Tibial artery (tissue), 4 donors: Measurements from ENCODE around the gene FNDC11.

ENCODE experiments used
- DNase-seq, 2 donors: peaks; one replicate each; pipeline ENCODE4 v3.0.0-alpha.2; 2019
- H3K27ac ChIP-seq, 2 donors: fragments of 200-600 bp; sonication (generic) in 1 of 2; 1 replicate in 1 of 2; 2 replicates in 1 of 2; pipeline ENCODE4 v1.5.1; 2018 to 2019; ENCODE audit warnings: mild to moderate bottlenecking in 1 of 2
- H3K27me3 ChIP-seq, 2 donors: fragments of 200-600 bp; sonication (generic) in 1 of 2; one replicate each; pipeline versions ENCODE4 v1.5.1 to v1.6.0; 2016 to 2019
- H3K36me3 ChIP-seq, 3 donors: fragments of 200-600 bp; sonication (generic) in 2 of 3; one replicate each; pipeline ENCODE4 v1.5.1; 2016 to 2019; ENCODE audit warnings: mild to moderate bottlenecking in 2 of 3
- H3K4me1 ChIP-seq, 4 donors: fragments of 200-600 bp; sonication (generic) in 2 of 4; 1 replicate in 3 of 4; 2 replicates in 1 of 4; pipeline ENCODE4 v1.5.1; 2016 to 2019
- H3K4me3 ChIP-seq, 2 donors: fragments of 200-600 bp; sonication (generic) in 1 of 2; 1 replicate in 1 of 2; 2 replicates in 1 of 2; pipeline ENCODE4 v1.5.1; 2018 to 2019; ENCODE audit warnings: mild to moderate bottlenecking in 2 of 2
- H3K9me3 ChIP-seq, 3 donors: fragments of 200-600 bp; sonication (generic) in 1 of 3; one replicate each; pipeline ENCODE4 v1.5.1; 2016 to 2019
- intact Hi-C: fragments of 100-400 bp; cut with DNase I; formaldehyde crosslinking; loops from one replicate; pipeline ENCODE4 v1.15.0; 2023; ENCODE audit warnings: low total_unique reads
- TF ChIP-seq, protein P1 (sequence below), 2 experiments: fragments of 200-600 bp in 1 of 2; fragments of 450-650 bp in 1 of 2; IDR thresholded peaks; one replicate each; pipeline ENCODE4 v1.5.1; 2017 to 2019; ENCODE audit warnings: antibody characterized with exemption in 2 of 2, mild to moderate bottlenecking in 1 of 2, moderate library complexity in 1 of 2

FNDC11 gene

DNA sequence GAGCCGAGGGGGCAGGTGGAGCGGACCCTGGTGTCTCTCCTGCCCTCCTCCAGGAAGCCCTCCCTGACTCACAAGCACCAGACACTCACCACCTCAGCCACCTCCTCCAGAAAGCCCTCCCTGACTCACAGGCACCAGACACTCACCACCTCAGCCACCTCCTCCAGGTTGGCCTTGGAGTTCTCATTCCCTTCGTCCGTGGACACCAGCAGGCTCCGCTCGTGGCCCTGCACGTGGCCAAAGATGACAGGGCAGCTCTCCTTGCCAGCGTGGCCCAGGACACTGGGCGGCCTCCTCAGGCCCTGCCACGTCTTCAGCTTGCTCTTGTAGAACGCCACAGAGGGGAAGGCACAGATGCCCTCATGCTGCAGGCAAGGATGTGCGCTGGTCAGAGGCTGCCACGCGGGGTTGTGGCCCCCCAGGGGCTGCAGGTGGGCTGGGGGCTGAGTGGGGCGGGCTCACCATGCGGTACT lies 6.4 kb downstream of the FNDC11 start:
- intact Hi-C loops = no loop called here
- TF ChIP-seq, protein P1, sequence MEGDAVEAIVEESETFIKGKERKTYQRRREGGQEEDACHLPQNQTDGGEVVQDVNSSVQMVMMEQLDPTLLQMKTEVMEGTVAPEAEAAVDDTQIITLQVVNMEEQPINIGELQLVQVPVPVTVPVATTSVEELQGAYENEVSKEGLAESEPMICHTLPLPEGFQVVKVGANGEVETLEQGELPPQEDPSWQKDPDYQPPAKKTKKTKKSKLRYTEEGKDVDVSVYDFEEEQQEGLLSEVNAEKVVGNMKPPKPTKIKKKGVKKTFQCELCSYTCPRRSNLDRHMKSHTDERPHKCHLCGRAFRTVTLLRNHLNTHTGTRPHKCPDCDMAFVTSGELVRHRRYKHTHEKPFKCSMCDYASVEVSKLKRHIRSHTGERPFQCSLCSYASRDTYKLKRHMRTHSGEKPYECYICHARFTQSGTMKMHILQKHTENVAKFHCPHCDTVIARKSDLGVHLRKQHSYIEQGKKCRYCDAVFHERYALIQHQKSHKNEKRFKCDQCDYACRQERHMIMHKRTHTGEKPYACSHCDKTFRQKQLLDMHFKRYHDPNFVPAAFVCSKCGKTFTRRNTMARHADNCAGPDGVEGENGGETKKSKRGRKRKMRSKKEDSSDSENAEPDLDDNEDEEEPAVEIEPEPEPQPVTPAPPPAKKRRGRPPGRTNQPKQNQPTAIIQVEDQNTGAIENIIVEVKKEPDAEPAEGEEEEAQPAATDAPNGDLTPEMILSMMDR (IDR thresholded peaks at IDR 0.05) = no peak
- no peak overlapping the region for H3K27ac ChIP-seq
- no peaks in the 10 kb centered on the region for H3K9me3 ChIP-seq
- H3K36me3 ChIP-seq = peaks cover 10 to 70% (median 68%) of the 10 kb centered on the region in 3 donors
- peaks cover 0 to under 1% of the 10 kb centered on the region in 2 donors for H3K27me3 ChIP-seq
- H3K4me3 ChIP-seq = no peak overlapping the region
- no peak for DNase-seq
- no peaks in the 10 kb centered on the region for H3K4me1 ChIP-seq

DNA sequence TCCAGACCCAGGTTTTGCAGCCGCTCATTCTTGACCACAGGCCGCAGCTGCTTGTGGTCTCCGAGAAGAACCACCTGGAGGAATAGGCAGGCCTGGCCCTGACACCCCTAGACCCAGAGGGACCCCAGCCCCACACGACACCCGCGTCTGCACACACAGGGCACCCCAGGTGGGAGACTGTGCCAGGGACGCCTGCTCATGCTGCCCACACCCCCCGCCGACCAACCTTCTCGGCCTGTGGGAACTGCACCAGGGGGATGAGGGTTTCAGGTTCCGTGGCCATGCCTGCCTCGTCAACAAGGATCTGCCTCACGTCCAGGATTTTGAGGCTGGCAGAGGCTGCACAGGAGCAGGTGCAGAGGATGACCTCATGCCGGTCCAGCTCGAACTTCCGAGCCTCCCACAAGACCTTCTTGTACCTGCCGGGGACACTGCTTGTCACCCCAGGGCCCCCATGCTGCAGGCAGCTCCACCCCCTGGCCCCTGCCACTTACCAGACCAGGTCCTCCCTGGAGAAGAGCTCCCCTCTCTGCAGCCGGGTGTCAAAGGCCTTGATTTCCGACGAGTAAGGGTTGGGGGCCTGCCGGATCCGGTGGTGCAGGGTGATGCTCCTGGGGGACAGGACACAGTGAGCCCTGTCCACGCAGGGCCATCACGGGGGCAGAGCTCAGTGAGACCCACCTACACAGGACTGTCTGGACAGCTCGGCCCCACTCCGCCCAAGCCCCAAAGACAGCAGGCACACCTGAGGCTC lies 7.1 kb downstream of the FNDC11 start:
- Histone ChIP-seq H3K4me1 (no peaks in the 10 kb centered on the region), H3K36me3 (peaks cover 10 to 77% (median 74%) of the 10 kb centered on the region in 3 donors), H3K27me3 (no peaks in the 10 kb centered on the region), H3K27ac (no peak overlapping the region), H3K4me3 (no peak overlapping the region), H3K9me3 (no peaks in the 10 kb centered on the region)
- TF ChIP-seq, protein P1 (IDR thresholded peaks at IDR 0.05) = no peak
- intact Hi-C loops = no loop called here
- no peak for DNase-seq

DNA sequence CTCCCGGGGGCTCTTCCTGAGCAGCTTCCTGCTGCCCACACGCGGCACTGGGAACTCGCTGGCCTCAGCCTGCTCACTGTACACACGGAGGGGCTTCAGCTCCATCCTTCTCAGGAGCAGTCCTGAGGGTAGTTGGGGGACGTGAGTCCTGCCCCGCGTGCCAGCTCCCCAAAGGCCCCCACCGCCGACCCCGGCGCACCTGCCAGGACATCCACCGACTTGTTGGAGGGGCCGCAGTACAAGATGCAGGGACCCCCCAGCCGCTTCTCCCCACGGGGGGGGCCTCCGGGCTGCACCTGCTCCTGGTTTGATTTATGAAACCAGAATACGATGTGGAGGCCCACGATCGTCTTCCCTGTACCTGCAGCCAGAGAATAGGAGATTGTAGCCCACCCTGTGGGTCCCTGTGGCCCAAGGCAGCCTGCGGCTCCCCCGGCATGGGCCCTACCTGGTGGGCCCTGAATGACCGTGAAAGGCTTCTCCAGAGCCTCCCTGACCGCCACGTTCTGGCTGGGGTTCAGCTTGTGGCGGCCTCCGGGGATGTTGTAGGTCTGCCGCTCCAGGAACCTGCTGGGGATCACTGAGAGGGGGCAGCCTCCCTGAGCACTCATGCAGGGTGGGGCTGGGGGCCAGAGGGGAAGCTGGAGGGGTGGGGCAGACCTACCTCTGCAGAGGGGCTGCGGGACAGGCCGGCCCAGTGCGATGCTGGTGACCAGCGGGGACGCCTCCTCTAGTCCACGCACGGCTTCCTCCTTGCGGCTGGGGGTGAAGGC lies 7.9 kb downstream of the FNDC11 start:
- TF ChIP-seq, protein P1 (IDR thresholded peaks at IDR 0.05) = no peak
- Histone ChIP-seq H3K9me3 (no peaks in the 10 kb centered on the region), H3K27me3 (no peaks in the 10 kb centered on the region), H3K36me3 (peaks cover 10 to 81% (median 74%) of the 10 kb centered on the region in 3 donors), H3K27ac (no peak overlapping the region), H3K4me1 (no peaks in the 10 kb centered on the region), H3K4me3 (no peak overlapping the region)
- intact Hi-C loops = no loop called here
- DNase-seq = no peak

DNA sequence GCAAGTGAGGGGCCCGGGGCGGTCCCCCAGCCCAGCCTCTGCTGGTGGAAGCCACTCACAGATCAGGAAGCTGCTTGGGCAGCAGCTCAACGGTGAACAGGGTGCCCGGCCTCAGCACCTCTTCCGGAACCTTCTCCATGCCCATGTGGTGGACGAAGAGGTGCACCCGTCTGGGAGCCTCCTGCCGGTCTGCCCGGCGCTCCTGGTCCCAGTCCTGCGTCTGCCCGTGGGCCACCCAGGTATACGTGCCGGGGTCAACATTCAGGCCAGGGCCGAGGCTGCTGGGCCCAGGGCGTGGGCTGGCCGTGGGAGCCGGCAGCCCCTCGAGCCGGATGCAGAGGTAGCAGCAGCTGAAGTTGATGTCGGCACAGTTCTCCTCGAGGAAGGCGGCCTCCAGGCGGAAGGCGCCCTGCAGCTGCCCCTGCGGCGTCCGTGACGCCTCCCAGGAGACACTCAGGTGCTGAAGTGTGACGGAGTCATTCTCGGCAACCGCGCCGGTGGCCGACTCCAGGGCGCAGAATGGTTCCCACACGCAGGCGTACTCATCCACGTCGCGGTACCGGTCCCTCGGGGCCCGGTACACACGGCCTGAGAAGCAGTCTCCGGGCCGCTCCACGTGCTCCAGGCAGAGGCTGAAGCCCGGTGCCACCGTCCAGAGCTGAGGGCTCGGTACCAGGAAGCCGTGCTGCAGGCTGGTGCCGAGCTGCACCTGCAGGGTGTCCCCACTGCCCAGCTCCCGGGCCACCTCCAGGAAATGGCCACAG lies 8.7 kb downstream of the FNDC11 start:
- Histone ChIP-seq H3K4me3 (no peak overlapping the region), H3K9me3 (no peaks in the 10 kb centered on the region), H3K4me1 (no peaks in the 10 kb centered on the region), H3K27me3 (no peaks in the 10 kb centered on the region), H3K27ac (no peak overlapping the region), H3K36me3 (peaks cover 10 to 89% (median 74%) of the 10 kb centered on the region in 3 donors)
- intact Hi-C loops = no loop called here
- TF ChIP-seq, protein P1 (IDR thresholded peaks at IDR 0.05) = no peak
- DNase-seq = no peak

DNA sequence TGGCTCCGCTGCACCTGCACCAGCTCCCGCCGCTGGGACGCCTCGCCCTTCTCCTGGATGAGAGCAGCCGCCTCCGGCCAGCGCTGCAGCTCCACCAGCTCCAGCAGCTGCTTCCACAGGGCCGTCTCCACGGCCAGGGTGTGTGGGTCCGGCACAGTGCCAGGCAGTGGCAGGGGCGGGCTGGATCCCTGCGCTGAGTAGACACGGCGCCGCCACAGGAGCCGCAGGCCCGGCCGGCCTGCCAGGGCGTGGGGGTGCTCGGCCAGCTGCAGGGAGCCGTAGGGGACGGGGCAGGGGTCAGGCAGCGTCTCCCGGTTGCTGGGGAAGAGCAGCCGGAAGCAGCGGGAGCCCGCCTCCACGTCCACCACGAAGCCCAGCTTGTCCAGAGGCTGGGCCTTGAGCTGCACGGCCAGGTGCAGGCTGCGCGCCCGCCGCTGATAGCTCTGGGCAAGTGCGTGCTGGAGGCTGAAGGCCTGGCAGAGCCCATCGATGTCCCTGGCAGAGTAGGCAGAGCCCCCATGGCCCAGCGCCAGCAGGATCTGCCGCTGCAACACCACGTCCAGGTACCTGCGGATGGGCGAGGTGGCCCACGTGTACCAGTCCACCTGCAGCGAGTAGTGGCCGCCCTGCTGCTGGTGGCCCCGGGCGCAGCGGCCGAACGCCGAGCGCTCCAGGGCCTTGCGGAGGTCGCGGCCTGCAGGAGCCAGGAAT lies 9.4 kb downstream of the FNDC11 start:
- no peak for DNase-seq
- TF ChIP-seq, protein P1 (IDR thresholded peaks at IDR 0.05) = no peak
- intact Hi-C loops = no loop called here
- no peaks in the 10 kb centered on the region for H3K27me3 ChIP-seq
- H3K4me1 ChIP-seq = no peaks in the 10 kb centered on the region
- no peaks in the 10 kb centered on the region for H3K9me3 ChIP-seq
- peaks cover 10 to 86% (median 70%) of the 10 kb centered on the region in 3 donors for H3K36me3 ChIP-seq
- no peak overlapping the region for H3K4me3 ChIP-seq
- H3K27ac ChIP-seq = no peak overlapping the region
